Osteoblast (primary cell): ENCODE measurements around the gene AOAH. TPM values are rescaled to one million over a fixed set of nuclear protein-coding genes. Genes with fewer than 3 reads are reported as not detected.
"Not testable (repeated sequence)": the region's sequence is repeated elsewhere in the genome, so short reads cannot be mapped to it uniquely, and the experiment has no call there.

Experiments
- DNase-seq: peaks from one replicate; pipeline ENCODE4 v3.0.0; 2011; ENCODE audit warnings: low spot score, mixed read lengths; ENCODE audit not compliant: insufficient read length; ENCODE audit errors: missing footprints
- H2AFZ ChIP-seq: 2 replicates; pipeline ENCODE4 v1.6.0; 2011; ENCODE audit warnings: mild to moderate bottlenecking, low read length
- H3K27ac ChIP-seq: 2 replicates; pipeline ENCODE4 v1.5.1; 2011; ENCODE audit warnings: mild to moderate bottlenecking, low read depth, low read length, moderate library complexity
- H3K27me3 ChIP-seq: 2 replicates; pipeline ENCODE4 v1.6.0; 2012; ENCODE audit warnings: mild to moderate bottlenecking, control low read depth, inconsistent platforms, low read length, moderate library complexity; ENCODE audit not compliant: insufficient read depth
- H3K36me3 ChIP-seq: 2 replicates; pipeline ENCODE4 v1.5.1; 2011; ENCODE audit warnings: mild to moderate bottlenecking, low read length, control low read depth, moderate library complexity; ENCODE audit not compliant: insufficient read depth
- H3K4me1 ChIP-seq: 2 replicates; pipeline ENCODE4 v1.5.1; 2011; ENCODE audit warnings: mild to moderate bottlenecking, low read length, control low read depth, moderate library complexity; ENCODE audit not compliant: insufficient read depth
- H3K4me2 ChIP-seq: 2 replicates; pipeline ENCODE4 v1.6.0; 2011; ENCODE audit warnings: mild to moderate bottlenecking, low read length; ENCODE audit not compliant: insufficient read depth
- H3K4me3 ChIP-seq: fragments of 200-600 bp; sonication (generic); 3 replicates; pipeline ENCODE4 v1.5.1; 2012; ENCODE audit warnings: mild to moderate bottlenecking, low read length, inconsistent platforms; ENCODE audit not compliant: insufficient read depth
- H3K79me2 ChIP-seq: 2 replicates; pipeline ENCODE4 v1.6.0; 2012; ENCODE audit warnings: mild to moderate bottlenecking, low read length, control low read depth, inconsistent platforms; ENCODE audit not compliant: insufficient read depth
- H3K9me3 ChIP-seq: 2 replicates; pipeline ENCODE4 v1.5.1; 2011; ENCODE audit warnings: low read depth, low read length, control low read depth
- H4K20me1 ChIP-seq: 2 replicates; pipeline ENCODE4 v1.6.0; 2012; ENCODE audit warnings: mild to moderate bottlenecking, low read length, control low read depth; ENCODE audit not compliant: insufficient read depth
- total RNA-seq: library from RNA; depleted of rRNA; stranded (reverse); fragments of >200 nt; gene quantifications from 2 replicates; pipeline ENCODE4 v1.2.3, GENCODE V29; 2012
- TF ChIP-seq, protein P1 (sequence below): IDR thresholded peaks from 2 replicates; pipeline ENCODE4 v1.5.1; 2011; ENCODE audit warnings: mild to moderate bottlenecking, low read depth, low read length, moderate library complexity; ENCODE audit errors: extremely low read depth

AOAH gene
- total RNA-seq, 1 donor = under 0.01 TPM

DNA sequence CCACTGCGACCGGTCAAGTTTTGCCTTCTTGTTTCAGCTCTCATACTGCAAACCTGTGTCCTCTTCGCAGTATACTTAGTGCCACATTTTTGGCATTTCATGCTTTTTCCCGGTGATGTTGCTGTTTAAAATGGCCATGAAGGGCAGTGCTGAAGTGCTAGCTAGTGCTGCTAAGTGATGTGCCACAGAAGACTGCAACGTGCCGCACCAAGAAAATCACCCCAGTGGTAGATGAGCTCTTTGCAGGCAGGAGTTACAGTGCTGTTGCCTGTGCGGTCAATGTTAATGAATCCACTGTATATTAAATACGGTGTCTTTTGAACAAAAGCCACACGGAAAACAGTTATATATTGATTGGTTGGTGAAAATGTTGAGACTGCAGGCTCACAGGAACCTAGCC is 214.3 kb downstream of the AOAH start:
- H3K4me1 ChIP-seq = no peaks in the 10 kb centered on the region
- peaks cover 2% of the 10 kb centered on the region for H3K27me3 ChIP-seq
- H2AFZ ChIP-seq = no peak overlapping the region
- H3K36me3 ChIP-seq = no peaks in the 10 kb centered on the region
- H4K20me1 ChIP-seq = no peaks in the 10 kb centered on the region
- TF ChIP-seq, protein P1, sequence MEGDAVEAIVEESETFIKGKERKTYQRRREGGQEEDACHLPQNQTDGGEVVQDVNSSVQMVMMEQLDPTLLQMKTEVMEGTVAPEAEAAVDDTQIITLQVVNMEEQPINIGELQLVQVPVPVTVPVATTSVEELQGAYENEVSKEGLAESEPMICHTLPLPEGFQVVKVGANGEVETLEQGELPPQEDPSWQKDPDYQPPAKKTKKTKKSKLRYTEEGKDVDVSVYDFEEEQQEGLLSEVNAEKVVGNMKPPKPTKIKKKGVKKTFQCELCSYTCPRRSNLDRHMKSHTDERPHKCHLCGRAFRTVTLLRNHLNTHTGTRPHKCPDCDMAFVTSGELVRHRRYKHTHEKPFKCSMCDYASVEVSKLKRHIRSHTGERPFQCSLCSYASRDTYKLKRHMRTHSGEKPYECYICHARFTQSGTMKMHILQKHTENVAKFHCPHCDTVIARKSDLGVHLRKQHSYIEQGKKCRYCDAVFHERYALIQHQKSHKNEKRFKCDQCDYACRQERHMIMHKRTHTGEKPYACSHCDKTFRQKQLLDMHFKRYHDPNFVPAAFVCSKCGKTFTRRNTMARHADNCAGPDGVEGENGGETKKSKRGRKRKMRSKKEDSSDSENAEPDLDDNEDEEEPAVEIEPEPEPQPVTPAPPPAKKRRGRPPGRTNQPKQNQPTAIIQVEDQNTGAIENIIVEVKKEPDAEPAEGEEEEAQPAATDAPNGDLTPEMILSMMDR = no peak
- no peak overlapping the region for H3K27ac ChIP-seq
- H3K9me3 ChIP-seq = no peaks in the 10 kb centered on the region
- peak; percentile 19 for DNase-seq
- H3K4me3 ChIP-seq = no peak overlapping the region
- no peaks in the 10 kb centered on the region for H3K79me2 ChIP-seq
- H3K4me2 ChIP-seq = no peak overlapping the region

DNA sequence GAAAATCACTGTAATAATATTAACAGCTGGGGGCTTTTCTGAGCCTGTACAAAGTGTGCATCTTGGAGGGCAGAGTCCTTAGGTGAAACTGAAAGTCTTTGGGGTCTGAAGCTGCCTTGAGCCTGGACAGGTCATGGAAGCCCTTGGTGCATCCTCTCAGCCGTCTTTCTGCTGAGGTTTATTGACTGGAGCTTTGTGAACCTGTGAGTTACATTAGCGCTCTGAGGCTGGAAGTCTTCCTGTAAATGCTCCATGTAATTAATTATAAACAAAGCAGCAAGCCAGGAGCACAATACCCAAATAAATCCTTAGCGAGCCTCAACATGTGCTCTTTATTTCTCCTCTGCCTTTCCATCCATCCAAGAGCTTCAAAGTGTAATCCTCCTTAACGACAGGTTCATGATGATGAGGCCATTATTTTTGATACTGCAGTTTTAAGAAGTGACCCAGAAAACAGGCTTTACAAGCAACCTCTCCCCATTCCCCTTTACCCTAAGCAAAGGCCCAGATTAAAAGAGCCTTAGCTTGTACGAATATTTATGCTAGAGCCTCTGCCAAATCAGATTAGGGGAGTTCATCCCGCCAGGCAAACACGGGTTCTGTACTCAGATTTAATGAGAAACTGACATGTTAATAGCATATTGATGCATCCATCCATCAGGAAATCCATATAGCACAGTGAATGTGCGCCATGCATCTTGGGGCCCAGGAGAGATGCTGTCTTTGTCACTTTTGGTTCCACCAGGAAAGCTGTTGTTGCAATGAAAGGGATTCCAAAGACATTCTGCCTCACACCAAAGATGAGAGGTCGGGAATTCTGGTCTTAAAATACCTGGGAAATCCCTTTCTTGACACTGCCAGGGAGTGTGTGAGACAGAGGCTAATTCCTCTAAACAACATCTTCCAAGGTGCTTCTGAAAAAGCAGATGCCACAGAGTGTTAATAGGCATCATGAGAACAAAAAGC is 216.5 kb downstream of the AOAH start:
- H3K27ac ChIP-seq = no peak overlapping the region
- H4K20me1 ChIP-seq = no peaks in the 10 kb centered on the region
- H3K79me2 ChIP-seq = no peaks in the 10 kb centered on the region
- H3K4me3 ChIP-seq = no peak overlapping the region
- H3K27me3 ChIP-seq = peaks cover 2% of the 10 kb centered on the region
- H2AFZ ChIP-seq = no peak overlapping the region
- no peaks in the 10 kb centered on the region for H3K9me3 ChIP-seq
- H3K4me2 ChIP-seq = no peak overlapping the region
- TF ChIP-seq, protein P1 = no peak
- DNase-seq = peak; percentile 32
- no peaks in the 10 kb centered on the region for H3K36me3 ChIP-seq
- H3K4me1 ChIP-seq = no peaks in the 10 kb centered on the region

DNA sequence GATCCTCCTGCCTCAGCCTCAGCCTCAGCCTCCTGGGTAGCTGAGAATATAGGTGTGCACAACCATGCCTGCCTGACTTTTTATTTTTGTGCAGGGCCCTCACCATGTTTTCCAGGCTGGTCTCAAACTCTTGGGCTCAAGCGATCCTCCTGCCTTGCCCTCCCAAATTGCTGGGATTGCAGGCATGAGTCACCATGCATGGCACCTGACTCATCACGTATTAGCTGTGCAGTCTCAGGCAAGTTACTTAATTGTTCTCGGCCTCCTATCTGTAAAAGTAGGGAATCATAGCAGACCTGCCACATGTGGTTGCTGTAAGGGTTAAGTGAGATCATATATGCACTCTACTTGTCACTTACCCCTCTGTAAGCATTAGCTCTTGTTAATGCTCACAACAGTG is 217.5 kb downstream of the AOAH start:
- H3K36me3 ChIP-seq = no peaks in the 10 kb centered on the region
- H3K27ac ChIP-seq = no peak overlapping the region
- no peak overlapping the region for H3K4me3 ChIP-seq
- no peak overlapping the region for H2AFZ ChIP-seq
- no peaks in the 10 kb centered on the region for H3K79me2 ChIP-seq
- no peaks in the 10 kb centered on the region for H3K4me1 ChIP-seq
- peaks cover 2% of the 10 kb centered on the region for H3K27me3 ChIP-seq
- H3K4me2 ChIP-seq = no peak overlapping the region
- H4K20me1 ChIP-seq = no peaks in the 10 kb centered on the region
- no peaks in the 10 kb centered on the region for H3K9me3 ChIP-seq
- TF ChIP-seq, protein P1 = no peak
- no peak for DNase-seq

- Histone ChIP-seq H3K4me1 (no peaks in the 10 kb centered on the region), H3K4me3 (no peak overlapping the region), H3K36me3 (no peaks in the 10 kb centered on the region), H3K27ac (no peak overlapping the region), H4K20me1 (no peaks in the 10 kb centered on the region), H3K9me3 (no peaks in the 10 kb centered on the region), H2AFZ (no peak overlapping the region), H3K27me3 (peaks cover 2% of the 10 kb centered on the region), H3K4me2 (no peak overlapping the region), H3K79me2 (no peaks in the 10 kb centered on the region)
- TF ChIP-seq, protein P1 = no peak
- no peak for DNase-seq
Observed at GRCh38 chr7:36506130-36506798, 218.0 kb downstream of the AOAH start.

DNA sequence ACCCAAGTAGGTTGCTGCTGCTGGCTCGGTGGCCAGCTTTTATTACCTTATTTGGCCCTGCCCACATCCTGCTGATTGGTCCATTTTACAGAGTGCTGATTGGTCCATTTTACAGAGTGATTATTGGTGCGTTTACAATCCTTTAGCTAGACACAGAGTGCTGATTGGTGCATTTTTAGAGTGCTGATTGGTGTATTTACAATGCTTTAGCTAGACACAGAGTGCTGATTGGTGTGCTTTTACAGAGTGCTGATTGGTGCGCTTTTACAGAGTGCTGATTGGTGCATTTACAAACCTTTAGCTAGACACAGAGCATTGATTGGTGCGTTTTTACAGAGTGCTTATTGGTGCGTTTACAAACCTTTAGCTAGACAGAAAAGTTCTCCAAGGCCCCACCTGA is 219.7 kb downstream of the AOAH start:
- not testable (repeated sequence) for H3K4me2 ChIP-seq, H3K36me3 ChIP-seq, H3K9me3 ChIP-seq, DNase-seq, H3K27ac ChIP-seq, H3K4me3 ChIP-seq, H3K79me2 ChIP-seq, H2AFZ ChIP-seq, H3K27me3 ChIP-seq, H3K4me1 ChIP-seq, H4K20me1 ChIP-seq
